GM18868 (cell line): ENCODE measurements around the gene RMC1.
"Not testable (repeated sequence)": the region's sequence is repeated elsewhere in the genome, so short reads cannot be mapped to it uniquely, and the experiment has no call there.

Experiments used
- ATAC-seq: cut with Tn5 transposase; IDR thresholded peaks from one replicate; pipeline ENCODE4 v1.9.1; 2021; ENCODE audit warnings: mild to moderate bottlenecking, moderate library complexity; ENCODE audit not compliant: unreplicated experiment

Gene RMC1

GRCh38 chr18:23495723-23496440, 7.4 kb upstream of the RMC1 start:
- no peak for ATAC-seq

GRCh38 chr18:23498117-23498516, 5.2 kb upstream of the RMC1 start:
- ATAC-seq: no peak

- peak; percentile 38 for ATAC-seq
These were observed 4.4 kb upstream of the RMC1 start for GRCh38 chr18:23498877-23499276.

- no peak for ATAC-seq
These were observed 4.0 kb upstream of the RMC1 start for GRCh38 chr18:23499291-23499781.

GRCh38 chr18:23501626-23502025, 1.7 kb upstream of the RMC1 start:
- no peak for ATAC-seq

GRCh38 chr18:23502516-23503037, 734 bp upstream of the RMC1 start:
- no peak for ATAC-seq

GRCh38 chr18:23503963-23504344, 643 bp downstream of the RMC1 start:
- ATAC-seq: no peak

- ATAC-seq: peak; percentile 49
These were observed 1.4 kb downstream of the RMC1 start for GRCh38 chr18:23504720-23505119.

- ATAC-seq: no peak
These were observed 3.1 kb downstream of the RMC1 start for GRCh38 chr18:23506393-23506792.

- ATAC-seq: not testable (repeated sequence)
These were observed 7.6 kb downstream of the RMC1 start for GRCh38 chr18:23510923-23511322.

- ATAC-seq: not testable (repeated sequence)
These were observed 8.9 kb downstream of the RMC1 start for GRCh38 chr18:23512216-23512615.

GRCh38 chr18:23512641-23513040, 9.3 kb downstream of the RMC1 start:
- no peak for ATAC-seq

- ATAC-seq: peak; percentile 73
These were observed 12.7 kb downstream of the RMC1 start for GRCh38 chr18:23515911-23516546.

- ATAC-seq: no peak
These were observed 16.4 kb downstream of the RMC1 start for GRCh38 chr18:23519734-23520133.

- ATAC-seq: no peak
These were observed 18.0 kb downstream of the RMC1 start for GRCh38 chr18:23521271-23521670.

- ATAC-seq: no peak
These were observed 18.6 kb downstream of the RMC1 start for GRCh38 chr18:23521907-23522306.

- no peak for ATAC-seq
These were observed 20.3 kb downstream of the RMC1 start for GRCh38 chr18:23523429-23524212.

- ATAC-seq: no peak
These were observed 20.9 kb downstream of the RMC1 start for GRCh38 chr18:23524213-23524707.

- no peak for ATAC-seq
These were observed 23.3 kb downstream of the RMC1 start for GRCh38 chr18:23526501-23527063.

- no peak for ATAC-seq
These were observed 25.5 kb downstream of the RMC1 start for GRCh38 chr18:23528580-23529472.
